GM12878 (cell line): Measurements from ENCODE around the gene B4GALT4. TPM values are rescaled to one million over a fixed set of nuclear protein-coding genes. Genes with fewer than 3 reads are reported as not detected.

Experiments
- ATAC-seq: fragments of 200-7000 bp; cut with Tn5 transposase; 3 replicates; pipeline ENCODE4 v1.9.1; 2020; ENCODE audit warnings: mild to moderate bottlenecking, moderate library complexity
- BruUV-seq: library from RNA; stranded (reverse); fragments of 400-500 nt; replicated peaks from 2 replicates; lab custom pipeline; 2021; lab: Mats Ljungman, UMichigan
- CTCF ChIA-PET: fragments of 300-600 bp; sonication (Branson Sonifier 250); formaldehyde crosslinking; extraction: SDS; loops from one replicate; lab custom pipeline; 2021; ENCODE audit warnings: inconsistent platforms; lab: Yijun Ruan, JAX
- POLR2A ChIA-PET: fragments of 350-600 bp; formaldehyde crosslinking; extraction: SDS; loops from one replicate; lab custom pipeline; 2021; ENCODE audit warnings: inconsistent platforms; lab: Charles Lee
- RAD21 ChIA-PET: fragments of 300-600 bp; sonication (Branson Sonifier 250); formaldehyde crosslinking; loops from one replicate; lab custom pipeline; 2023; ENCODE audit warnings: antibody characterized with exemption; ENCODE audit not compliant: unreplicated experiment; lab: Charles Lee
- SMC1A ChIA-PET: fragments of 300-600 bp; sonication (Branson Sonifier 250); formaldehyde crosslinking; loops from one replicate; lab custom pipeline; 2023; ENCODE audit not compliant: unreplicated experiment, uncharacterized antibody; lab: Charles Lee
- DNase-seq: peaks from one replicate; pipeline ENCODE4 v3.0.0-alpha.2; 2011; ENCODE audit warnings: low read depth, low spot score
- FAIRE-seq: peaks from 3 replicates; lab custom pipeline; 2011; peaks lifted over from hg19 to GRCh38; lab: Jason Lieb, UNC
- H2AFZ ChIP-seq: 2 replicates; pipeline ENCODE4 v1.6.0; 2011; ENCODE audit warnings: low read depth, low read length, control low read depth; ENCODE audit not compliant: control insufficient read depth
- H3K27ac ChIP-seq: 2 replicates; pipeline ENCODE4 v1.5.1; 2011; ENCODE audit warnings: control low read depth; ENCODE audit not compliant: control insufficient read depth, insufficient read depth
- H3K27me3 ChIP-seq, 2 experiments: replicated peaks in 1 of 2; 2 replicates each; pipeline versions ENCODE4 v1.6.0 to v1.6.1; 2011; ENCODE audit warnings: low read length in 1 of 2; ENCODE audit not compliant: control insufficient read depth in 2 of 2, insufficient read depth in 2 of 2
- H3K36me3 ChIP-seq, 2 experiments: 2 replicates each; pipeline ENCODE4 v1.5.1; 2011; ENCODE audit warnings: low read length in 1 of 2; ENCODE audit not compliant: control insufficient read depth in 2 of 2, insufficient read depth in 2 of 2
- H3K4me1 ChIP-seq: 2 replicates; pipeline ENCODE4 v1.6.1; 2011; ENCODE audit warnings: mild to moderate bottlenecking, low read length, moderate library complexity, mixed read lengths; ENCODE audit not compliant: control insufficient read depth, insufficient read depth
- H3K4me2 ChIP-seq: 2 replicates; pipeline ENCODE4 v1.6.0; 2011; ENCODE audit warnings: control low read depth; ENCODE audit not compliant: control insufficient read depth, insufficient read depth
- H3K4me3 ChIP-seq: fragments of 200-600 bp; sonication (generic); 2 replicates; pipeline ENCODE4 v1.5.1; 2016
- H3K79me2 ChIP-seq: 2 replicates; pipeline ENCODE4 v1.6.0; 2011; ENCODE audit warnings: low read length; ENCODE audit not compliant: control insufficient read depth, insufficient read depth
- H3K9ac ChIP-seq: 2 replicates; pipeline ENCODE4 v1.8.0; 2011; ENCODE audit warnings: low read length, control low read depth, mixed read lengths; ENCODE audit not compliant: control insufficient read depth, insufficient read depth
- H3K9me3 ChIP-seq: replicated peaks from 3 replicates; pipeline ENCODE4 v1.5.1; 2011; ENCODE audit warnings: mild to moderate bottlenecking, low read length; ENCODE audit not compliant: control insufficient read depth, insufficient read depth
- H4K20me1 ChIP-seq: 2 replicates; pipeline ENCODE4 v1.6.0; 2011; ENCODE audit not compliant: control insufficient read depth, insufficient read depth
- ASH2L ChIP-seq: fragments of 300-600, 200-600 bp; sonication (generic); IDR thresholded peaks from 2 replicates; pipeline ENCODE4 v1.6.1; 2017; ENCODE audit warnings: low read depth, mild to moderate bottlenecking, borderline replicate concordance
- EZH2 ChIP-seq: IDR thresholded peaks from 2 replicates; pipeline ENCODE4 v1.6.1; 2012; ENCODE audit warnings: low read depth, mild to moderate bottlenecking, control low read depth, inconsistent platforms, low read length, borderline replicate concordance; ENCODE audit not compliant: control insufficient read depth
- IRF4 ChIP-seq: IDR thresholded peaks from 2 replicates; pipeline ENCODE4 v1.6.1; 2011; ENCODE audit warnings: low read depth, low read length
- MYB ChIP-seq: fragments of 150-350 bp; IDR thresholded peaks from 2 replicates; pipeline ENCODE4 v1.6.1; 2014; ENCODE audit warnings: mild to moderate bottlenecking, low read depth, low read length, borderline replicate concordance
- NR2C1 ChIP-seq: fragments of 450-650 bp; IDR thresholded peaks from 2 replicates; pipeline ENCODE4 v1.6.1; 2017; ENCODE audit warnings: antibody characterized with exemption, mild to moderate bottlenecking, moderate library complexity
- PAX5 ChIP-seq: IDR thresholded peaks from 2 replicates; pipeline ENCODE4 v1.6.1; 2011; ENCODE audit warnings: low read depth, low read length, borderline replicate concordance
- POLR2A ChIP-seq: IDR thresholded peaks from 2 replicates; pipeline ENCODE4 v1.6.1; 2011; ENCODE audit warnings: low read depth, mild to moderate bottlenecking, low read length
- RAD21 ChIP-seq: IDR thresholded peaks from 2 replicates; pipeline ENCODE4 v1.6.1; 2011; ENCODE audit warnings: mild to moderate bottlenecking, low read depth, low read length, moderate library complexity; ENCODE audit not compliant: insufficient read depth
- RBBP5 ChIP-seq: fragments of 200-600 bp; sonication (generic); conservative IDR thresholded peaks from 2 replicates; pipeline ENCODE4 v1.6.1; 2016
- SREBF2 ChIP-seq: IDR thresholded peaks from 2 replicates; pipeline ENCODE4 v1.6.1; 2012; ENCODE audit warnings: mild to moderate bottlenecking, low read length
- ZNF24 ChIP-seq: fragments of 450-650 bp; IDR thresholded peaks from 2 replicates; pipeline ENCODE4 v1.6.1; 2017; ENCODE audit warnings: antibody characterized with exemption, mild to moderate bottlenecking
- WGBS: methylation state at CpG from one replicate; pipeline ENCODE4 v1.1.6; 2016; ENCODE audit warnings: low lambda C conversion rate; ENCODE audit not compliant: insufficient replicate concordance, insufficient coverage; ENCODE audit errors: missing lambda C conversion rate; 5-methylcytosine and 5-hydroxymethylcytosine counted together
- in situ Hi-C: fragments of 300-500 bp; cut with MboI; formaldehyde crosslinking; loops from 9 replicates; pipeline ENCODE4 v1.14.3; 2018; ENCODE audit warnings: mixed read lengths
- intact Hi-C: fragments of 100-400 bp; cut with micrococcal nuclease; formaldehyde crosslinking; loops from one replicate; pipeline ENCODE4 v1.14.2; 2022; ENCODE audit not compliant: unreplicated experiment
- polyA plus RNA-seq, 11 experiments: library from polyadenylated mRNA; depleted of rRNA in 4 of 11; unstranded in 6 of 11; stranded (reverse) in 5 of 11; fragments of >200 nt; fragmentation: Nextera tagmentation in 4 of 11; fragmentation: Illumina TruSeq in 1 of 11; extraction: Ambion mirVana in 4 of 11; extraction: Trizol in 1 of 11; gene quantifications; 1 replicate in 1 of 11; 2 replicates in 10 of 11; pipeline versions ENCODE4 v1.2.1 to v1.2.3, GENCODE V29; 2011 to 2016; ENCODE audit warnings: inconsistent platforms in 2 of 11, missing spikeins in 2 of 11, low read depth in 1 of 11
- total RNA-seq, 4 experiments: library from RNA; depleted of rRNA in 3 of 4; stranded (reverse); fragments of >200 nt in 3 of 4; fragmentation: Illumina TruSeq in 1 of 4; extraction: Trizol in 1 of 4; gene quantifications; 2 replicates each; pipeline versions ENCODE4 v1.2.1 to v1.2.3, GENCODE V29; 2013 to 2021
- TF ChIP-seq, protein P1 (sequence below): IDR thresholded peaks from 2 replicates; pipeline ENCODE4 v1.6.1; 2012; ENCODE audit warnings: low read depth, low read length, improper control_type of control experiment
- TF ChIP-seq, protein P2 (sequence below): fragments of 450-650 bp; formaldehyde crosslinking; IDR thresholded peaks from 2 replicates; pipeline ENCODE4 v1.5.0; 2022; ENCODE audit warnings: mild to moderate bottlenecking, missing genetic modification characterization
- TF ChIP-seq, protein P3 (sequence below), 3 experiments: IDR thresholded peaks in 2 of 3; conservative IDR thresholded peaks in 1 of 3; 2 replicates each; pipeline ENCODE4 v1.5.1; 2011; ENCODE audit warnings: low read depth in 3 of 3, low read length in 3 of 3, mild to moderate bottlenecking in 3 of 3, control low read depth in 2 of 3, moderate library complexity in 2 of 3, inconsistent platforms in 1 of 3, mixed read lengths in 1 of 3; ENCODE audit not compliant: control insufficient read depth in 2 of 3, insufficient read depth in 1 of 3; ENCODE audit errors: extremely low read depth in 1 of 3

B4GALT4 gene
- total and polyA plus RNA-seq, 10 of the 15 experiments (the other 5 are each of a cell fraction or from before 2014, with no cell fraction given), result 8.8 to 16.7 (median 13.1) TPM

DNA sequence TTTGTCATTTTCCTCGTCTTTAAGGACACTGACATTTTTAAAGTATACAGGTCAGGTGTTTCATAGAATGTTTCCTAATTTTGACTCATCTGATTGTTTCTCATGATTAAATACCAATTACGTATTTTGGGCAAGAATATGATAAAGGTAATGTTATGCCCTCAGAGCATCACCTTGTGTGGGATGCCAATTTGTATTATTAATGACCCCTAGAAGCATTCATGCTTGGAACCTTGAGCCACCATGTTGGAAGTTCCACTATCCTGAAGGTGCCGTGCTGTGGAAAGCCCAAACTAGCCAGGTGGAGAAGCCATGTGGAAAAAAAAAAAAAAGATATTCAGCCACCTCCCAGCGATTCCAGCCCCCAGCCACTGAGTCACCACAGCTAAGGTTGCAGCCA, 19.1 kb upstream of the B4GALT4 start:
- no peak for DNase-seq
- no peak overlapping the region for H3K4me3 ChIP-seq
- H3K36me3 ChIP-seq, result no peaks in the 10 kb centered on the region
- RAD21 ChIA-PET, result no interaction called here
- no peak overlapping the region for H3K27ac ChIP-seq
- FAIRE-seq, result no peak
- H3K79me2 ChIP-seq, result no peaks in the 10 kb centered on the region
- WGBS, result 93% methylated on average over 4 of the region's 4 CpGs
- no peaks in the 10 kb centered on the region for H4K20me1 ChIP-seq
- in situ Hi-C loops, result no loop called here
- peaks cover 2% of the 10 kb centered on the region; the same call in 1 of the 3 replicates for H3K9me3 ChIP-seq
- TF ChIP-seq, protein P1, sequence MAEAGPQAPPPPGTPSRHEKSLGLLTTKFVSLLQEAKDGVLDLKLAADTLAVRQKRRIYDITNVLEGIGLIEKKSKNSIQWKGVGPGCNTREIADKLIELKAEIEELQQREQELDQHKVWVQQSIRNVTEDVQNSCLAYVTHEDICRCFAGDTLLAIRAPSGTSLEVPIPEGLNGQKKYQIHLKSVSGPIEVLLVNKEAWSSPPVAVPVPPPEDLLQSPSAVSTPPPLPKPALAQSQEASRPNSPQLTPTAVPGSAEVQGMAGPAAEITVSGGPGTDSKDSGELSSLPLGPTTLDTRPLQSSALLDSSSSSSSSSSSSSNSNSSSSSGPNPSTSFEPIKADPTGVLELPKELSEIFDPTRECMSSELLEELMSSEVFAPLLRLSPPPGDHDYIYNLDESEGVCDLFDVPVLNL, result no peak
- TF ChIP-seq SREBF2 (no peak), EZH2 (no peak), RAD21 (no peak), ASH2L (no peak), RBBP5 (no peak), NR2C1 (no peak), PAX5 (no peak), ZNF24 (no peak), IRF4 (no peak), POLR2A (no peak), MYB (no peak)
- TF ChIP-seq, protein P2, sequence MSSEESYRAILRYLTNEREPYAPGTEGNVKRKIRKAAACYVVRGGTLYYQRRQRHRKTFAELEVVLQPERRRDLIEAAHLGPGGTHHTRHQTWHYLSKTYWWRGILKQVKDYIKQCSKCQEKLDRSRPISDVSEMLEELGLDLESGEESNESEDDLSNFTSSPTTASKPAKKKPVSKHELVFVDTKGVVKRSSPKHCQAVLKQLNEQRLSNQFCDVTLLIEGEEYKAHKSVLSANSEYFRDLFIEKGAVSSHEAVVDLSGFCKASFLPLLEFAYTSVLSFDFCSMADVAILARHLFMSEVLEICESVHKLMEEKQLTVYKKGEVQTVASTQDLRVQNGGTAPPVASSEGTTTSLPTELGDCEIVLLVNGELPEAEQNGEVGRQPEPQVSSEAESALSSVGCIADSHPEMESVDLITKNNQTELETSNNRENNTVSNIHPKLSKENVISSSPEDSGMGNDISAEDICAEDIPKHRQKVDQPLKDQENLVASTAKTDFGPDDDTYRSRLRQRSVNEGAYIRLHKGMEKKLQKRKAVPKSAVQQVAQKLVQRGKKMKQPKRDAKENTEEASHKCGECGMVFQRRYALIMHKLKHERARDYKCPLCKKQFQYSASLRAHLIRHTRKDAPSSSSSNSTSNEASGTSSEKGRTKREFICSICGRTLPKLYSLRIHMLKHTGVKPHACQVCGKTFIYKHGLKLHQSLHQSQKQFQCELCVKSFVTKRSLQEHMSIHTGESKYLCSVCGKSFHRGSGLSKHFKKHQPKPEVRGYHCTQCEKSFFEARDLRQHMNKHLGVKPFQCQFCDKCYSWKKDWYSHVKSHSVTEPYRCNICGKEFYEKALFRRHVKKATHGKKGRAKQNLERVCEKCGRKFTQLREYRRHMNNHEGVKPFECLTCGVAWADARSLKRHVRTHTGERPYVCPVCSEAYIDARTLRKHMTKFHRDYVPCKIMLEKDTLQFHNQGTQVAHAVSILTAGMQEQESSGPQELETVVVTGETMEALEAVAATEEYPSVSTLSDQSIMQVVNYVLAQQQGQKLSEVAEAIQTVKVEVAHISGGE (CRISPR knock-in tag), result no peak
- TF ChIP-seq, protein P3, sequence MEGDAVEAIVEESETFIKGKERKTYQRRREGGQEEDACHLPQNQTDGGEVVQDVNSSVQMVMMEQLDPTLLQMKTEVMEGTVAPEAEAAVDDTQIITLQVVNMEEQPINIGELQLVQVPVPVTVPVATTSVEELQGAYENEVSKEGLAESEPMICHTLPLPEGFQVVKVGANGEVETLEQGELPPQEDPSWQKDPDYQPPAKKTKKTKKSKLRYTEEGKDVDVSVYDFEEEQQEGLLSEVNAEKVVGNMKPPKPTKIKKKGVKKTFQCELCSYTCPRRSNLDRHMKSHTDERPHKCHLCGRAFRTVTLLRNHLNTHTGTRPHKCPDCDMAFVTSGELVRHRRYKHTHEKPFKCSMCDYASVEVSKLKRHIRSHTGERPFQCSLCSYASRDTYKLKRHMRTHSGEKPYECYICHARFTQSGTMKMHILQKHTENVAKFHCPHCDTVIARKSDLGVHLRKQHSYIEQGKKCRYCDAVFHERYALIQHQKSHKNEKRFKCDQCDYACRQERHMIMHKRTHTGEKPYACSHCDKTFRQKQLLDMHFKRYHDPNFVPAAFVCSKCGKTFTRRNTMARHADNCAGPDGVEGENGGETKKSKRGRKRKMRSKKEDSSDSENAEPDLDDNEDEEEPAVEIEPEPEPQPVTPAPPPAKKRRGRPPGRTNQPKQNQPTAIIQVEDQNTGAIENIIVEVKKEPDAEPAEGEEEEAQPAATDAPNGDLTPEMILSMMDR (IDR thresholded peaks at IDR 0.05 in 2 of 3, conservative IDR thresholded peaks at IDR 0.05 in 1 of 3; ENCODE audit: control insufficient read depth in 2 of 3, extremely low read depth in 1 of 3, insufficient read depth in 1 of 3, low read depth in 3 of 3, low read length in 3 of 3), result no peak
- H3K4me2 ChIP-seq, result no peak overlapping the region
- no peak overlapping the region for H3K9ac ChIP-seq
- no peaks in the 10 kb centered on the region for H3K27me3 ChIP-seq
- intact Hi-C loops, result no loop called here
- no peak for ATAC-seq
- SMC1A ChIA-PET, result interaction anchor here (1.9 to 2.6 kb wide), 2 partner anchors 11 to 19 kb away, joined by 10 to 16 read pairs; partner anchors contain the start of gene B4GALT4
- H3K4me1 ChIP-seq, result peaks cover 10% of the 10 kb centered on the region; the same call in 1 of the 2 replicates
- POLR2A ChIA-PET, result no interaction called here
- no TSS peak for BruUV-seq
- H2AFZ ChIP-seq, result no peak overlapping the region
- CTCF ChIA-PET, result interaction anchor here (1.2 to 3.5 kb wide), 4 partner anchors 14 to 93 kb away, joined by 3 to 34 read pairs (median 9); partner anchors contain the start of gene B4GALT4
